Caco-2 (cell line): Measurements from ENCODE around the gene CAVIN1. TPM values are rescaled to one million over a fixed set of nuclear protein-coding genes. Genes with fewer than 3 reads are reported as not detected.

Source experiments
- BruUV-seq: library from RNA; stranded (reverse); fragments of 400-500 nt; replicated peaks from 2 replicates; lab custom pipeline; 2021; lab: Mats Ljungman, UMichigan
- CTCF ChIA-PET: fragments of 300-600 bp; sonication (Branson Sonifier 250); formaldehyde crosslinking; loops from one replicate; lab custom pipeline; 2022; ENCODE audit warnings: antibody characterized with exemption; lab: Charles Lee
- POLR2A ChIA-PET: fragments of 300-600 bp; sonication (Branson Sonifier 250); formaldehyde crosslinking; loops from one replicate; lab custom pipeline; 2022; ENCODE audit warnings: antibody characterized with exemption; lab: Charles Lee
- DNase-seq, 2 experiments: peaks; one replicate each; pipeline versions ENCODE4 v3.0.0 to v3.0.0-alpha.2; 2020 to 2022
- H3K27me3 ChIP-seq: replicated peaks from 2 replicates; pipeline ENCODE4 v1.6.0; 2011; ENCODE audit warnings: low read length; ENCODE audit not compliant: control insufficient read depth, insufficient read depth
- H3K36me3 ChIP-seq: 2 replicates; pipeline ENCODE4 v1.5.1; 2011; ENCODE audit warnings: low read length; ENCODE audit not compliant: control insufficient read depth, insufficient read depth
- H3K4me1 ChIP-seq: fragments of 250-450 bp; sonication (Bioruptor Pico); 2 replicates; pipeline ENCODE4 v1.5.1; 2020; ENCODE audit warnings: mild to moderate bottlenecking
- H3K4me3 ChIP-seq: 2 replicates; pipeline ENCODE4 v1.5.1; 2011; ENCODE audit warnings: low read depth, mild to moderate bottlenecking, control low read depth, low read length
- H3K9me3 ChIP-seq: fragments of 250-450 bp; sonication (Bioruptor Pico); 2 replicates; pipeline ENCODE4 v1.5.1; 2020; ENCODE audit warnings: mild to moderate bottlenecking, moderate library complexity
- H3K27ac Mint-ChIP-seq: one replicate; pipeline ENCODE4 v1.8.0; 2022; ENCODE audit warnings: mixed read lengths; ENCODE audit not compliant: unreplicated experiment
- H3K27me3 Mint-ChIP-seq: one replicate; pipeline ENCODE4 v1.8.0; 2022; ENCODE audit warnings: mixed read lengths; ENCODE audit not compliant: insufficient read depth, unreplicated experiment
- H3K36me3 Mint-ChIP-seq: one replicate; pipeline ENCODE4 v1.8.0; 2022; ENCODE audit warnings: mild to moderate bottlenecking, mixed read lengths; ENCODE audit not compliant: insufficient read depth, unreplicated experiment
- H3K4me1 Mint-ChIP-seq: one replicate; pipeline ENCODE4 v1.8.0; 2022; ENCODE audit warnings: low read depth, mixed read lengths; ENCODE audit not compliant: unreplicated experiment
- H3K4me3 Mint-ChIP-seq: one replicate; pipeline ENCODE4 v1.8.0; 2022; ENCODE audit warnings: mild to moderate bottlenecking, moderate library complexity, mixed read lengths; ENCODE audit not compliant: unreplicated experiment
- H3K9me3 Mint-ChIP-seq: one replicate; pipeline ENCODE4 v1.8.0; 2022; ENCODE audit warnings: mixed read lengths; ENCODE audit not compliant: unreplicated experiment
- intact Hi-C: fragments of 100-400 bp; cut with micrococcal nuclease; formaldehyde crosslinking; loops from one replicate; pipeline ENCODE4 v1.10.0; 2022; ENCODE audit not compliant: unreplicated experiment
- total RNA-seq: library from RNA; stranded (reverse); gene quantifications from 2 replicates; pipeline ENCODE4 v1.2.3, GENCODE V29; 2022
- TF ChIP-seq, protein P1 (sequence below), 2 experiments: fragments of 200-600 bp in 1 of 2; IDR thresholded peaks; 1 replicate in 1 of 2; 2 replicates in 1 of 2; pipeline versions ENCODE4 v1.5.1 to v1.8.0; 2011 to 2022; ENCODE audit warnings: antibody characterized with exemption in 1 of 2, control low read depth in 1 of 2, inconsistent platforms in 1 of 2, low read depth in 1 of 2, low read length in 1 of 2, mild to moderate bottlenecking in 1 of 2, moderate library complexity in 1 of 2; ENCODE audit not compliant: insufficient read depth in 1 of 2, severe bottlenecking in 1 of 2, unreplicated experiment in 1 of 2

The CAVIN1 gene
- total RNA-seq, 1 experiment from 2014 or later = 173 TPM

DNA sequence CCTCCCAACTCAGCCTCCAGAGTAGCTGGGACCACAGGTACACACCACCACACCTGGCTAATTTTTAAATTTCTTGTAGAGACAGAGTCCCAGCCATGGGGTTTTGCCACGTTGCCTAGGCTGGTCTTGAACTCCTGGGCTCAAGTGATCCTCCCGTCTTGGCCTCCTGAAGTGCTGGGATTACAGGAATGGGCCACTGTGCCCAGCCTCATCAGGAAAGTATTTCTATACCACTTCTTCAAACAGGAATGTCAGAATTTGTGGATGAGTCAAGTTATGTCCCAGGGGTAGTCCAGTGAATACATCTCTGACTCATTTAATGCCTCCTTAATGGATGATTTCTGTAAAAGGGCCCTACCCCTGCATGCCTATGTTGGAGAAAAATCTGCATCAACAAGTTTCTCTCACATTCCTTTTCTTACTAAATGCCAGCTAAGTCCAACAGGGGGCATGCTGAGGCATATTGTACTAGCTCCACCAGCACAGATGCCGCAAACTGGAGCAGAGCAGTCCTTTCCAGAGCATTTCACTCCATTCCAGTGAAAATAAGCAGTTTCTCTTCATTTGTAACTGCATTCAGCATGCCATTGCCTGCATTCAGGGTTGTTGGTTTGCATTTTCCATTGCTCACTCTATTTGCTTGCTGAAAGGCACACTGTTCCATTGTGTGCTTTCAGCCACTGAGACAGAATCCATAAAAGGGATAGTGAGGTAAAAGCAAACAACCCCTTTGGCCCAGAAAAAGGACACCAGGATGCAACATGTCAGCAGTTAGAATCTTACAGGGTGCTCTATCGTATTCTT, 5.3 kb upstream of the CAVIN1 start:
- intact Hi-C loops = loop anchor here (1.0 kb wide), 1 partner anchor 89 kb away; no protein-coding TSS in a partner anchor
- Histone ChIP-seq H3K27me3 (no peaks in the 10 kb centered on the region), H3K4me1 (peaks cover 38% of the 10 kb centered on the region), H3K9me3 (no peaks in the 10 kb centered on the region), H3K36me3 (no peaks in the 10 kb centered on the region), H3K4me3 (no peak overlapping the region)
- Mint-ChIP-seq H3K9me3 (no peaks in the 10 kb centered on the region), H3K4me3 (no peak overlapping the region), H3K36me3 (peaks cover 4% of the 10 kb centered on the region), H3K27ac (peak overlapping the region; percentile 72), H3K27me3 (no peaks in the 10 kb centered on the region), H3K4me1 (peaks cover 34% of the 10 kb centered on the region)
- peak; percentile 75 to 82 for DNase-seq
- BruUV-seq = no TSS peak
- TF ChIP-seq, protein P1, sequence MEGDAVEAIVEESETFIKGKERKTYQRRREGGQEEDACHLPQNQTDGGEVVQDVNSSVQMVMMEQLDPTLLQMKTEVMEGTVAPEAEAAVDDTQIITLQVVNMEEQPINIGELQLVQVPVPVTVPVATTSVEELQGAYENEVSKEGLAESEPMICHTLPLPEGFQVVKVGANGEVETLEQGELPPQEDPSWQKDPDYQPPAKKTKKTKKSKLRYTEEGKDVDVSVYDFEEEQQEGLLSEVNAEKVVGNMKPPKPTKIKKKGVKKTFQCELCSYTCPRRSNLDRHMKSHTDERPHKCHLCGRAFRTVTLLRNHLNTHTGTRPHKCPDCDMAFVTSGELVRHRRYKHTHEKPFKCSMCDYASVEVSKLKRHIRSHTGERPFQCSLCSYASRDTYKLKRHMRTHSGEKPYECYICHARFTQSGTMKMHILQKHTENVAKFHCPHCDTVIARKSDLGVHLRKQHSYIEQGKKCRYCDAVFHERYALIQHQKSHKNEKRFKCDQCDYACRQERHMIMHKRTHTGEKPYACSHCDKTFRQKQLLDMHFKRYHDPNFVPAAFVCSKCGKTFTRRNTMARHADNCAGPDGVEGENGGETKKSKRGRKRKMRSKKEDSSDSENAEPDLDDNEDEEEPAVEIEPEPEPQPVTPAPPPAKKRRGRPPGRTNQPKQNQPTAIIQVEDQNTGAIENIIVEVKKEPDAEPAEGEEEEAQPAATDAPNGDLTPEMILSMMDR (IDR thresholded peaks at IDR 0.05; ENCODE audit: insufficient read depth in 1 of 2, low read depth in 1 of 2, low read length in 1 of 2, severe bottlenecking in 1 of 2, unreplicated experiment in 1 of 2) = peak; percentile 78
- POLR2A ChIA-PET = no interaction called here
- CTCF ChIA-PET = interaction anchor here (0.7 to 1.6 kb wide), 13 partner anchors 11 to 234 kb away, joined by 3 to 16 read pairs (median 5); partner anchors contain the start of genes GHDC and STAT3

DNA sequence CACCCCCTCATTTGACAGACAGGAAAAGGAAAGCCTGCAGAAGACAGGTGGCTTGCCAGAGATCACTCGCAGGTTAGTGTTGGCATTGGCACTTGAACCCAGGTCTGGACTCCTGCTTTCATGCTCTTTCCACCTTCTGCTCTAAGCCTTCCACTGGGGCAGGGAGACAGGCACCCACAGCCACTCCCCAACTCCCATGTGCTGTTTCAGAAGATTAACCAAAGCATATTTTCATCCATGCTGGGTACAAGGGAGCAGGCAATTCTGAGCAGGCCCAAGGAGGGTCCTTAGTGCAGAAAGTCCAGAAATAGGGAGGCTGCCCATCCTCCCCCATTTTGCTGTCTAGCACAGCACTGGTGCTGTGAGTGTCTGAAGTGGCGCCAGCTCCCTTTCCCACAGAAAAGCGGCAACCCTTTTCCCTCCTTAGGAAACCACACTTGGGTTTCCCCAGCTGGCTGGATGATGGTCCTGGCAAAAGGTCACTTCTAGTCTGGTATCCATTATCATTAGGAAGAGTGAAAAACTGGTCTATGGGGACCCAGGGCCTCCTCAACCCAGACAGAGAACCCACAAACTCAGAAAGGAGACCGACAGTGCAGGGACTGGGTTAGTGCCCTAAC, 2.0 kb upstream of the CAVIN1 start:
- DNase-seq = no peak
- Mint-ChIP-seq H3K27ac (peak overlapping the region; percentile 79), H3K9me3 (no peaks in the 10 kb centered on the region), H3K36me3 (peaks cover 22% of the 10 kb centered on the region), H3K4me1 (peaks cover 28% of the 10 kb centered on the region), H3K27me3 (no peaks in the 10 kb centered on the region), H3K4me3 (peak overlapping the region; percentile 60)
- peaks cover 27% of the 10 kb centered on the region for H3K4me1 ChIP-seq
- H3K36me3 ChIP-seq = no peaks in the 10 kb centered on the region
- intact Hi-C loops = no loop called here
- ChIA-PET POLR2A (interaction anchor here (0.6 to 0.7 kb wide), 2 partner anchors 12 to 82 kb away, joined by 4 to 5 read pairs; no protein-coding TSS in a partner anchor), CTCF (interaction anchor here (1.4 kb wide), 1 partner anchor 102 kb away, joined by 5 read pairs; no protein-coding TSS in a partner anchor)
- TF ChIP-seq, protein P1 (IDR thresholded peaks at IDR 0.05; ENCODE audit: insufficient read depth in 1 of 2, low read depth in 1 of 2, low read length in 1 of 2, severe bottlenecking in 1 of 2, unreplicated experiment in 1 of 2) = no peak
- BruUV-seq = no TSS peak
- no peaks in the 10 kb centered on the region for H3K27me3 ChIP-seq
- no peak overlapping the region for H3K4me3 ChIP-seq
- no peaks in the 10 kb centered on the region for H3K9me3 ChIP-seq

DNA sequence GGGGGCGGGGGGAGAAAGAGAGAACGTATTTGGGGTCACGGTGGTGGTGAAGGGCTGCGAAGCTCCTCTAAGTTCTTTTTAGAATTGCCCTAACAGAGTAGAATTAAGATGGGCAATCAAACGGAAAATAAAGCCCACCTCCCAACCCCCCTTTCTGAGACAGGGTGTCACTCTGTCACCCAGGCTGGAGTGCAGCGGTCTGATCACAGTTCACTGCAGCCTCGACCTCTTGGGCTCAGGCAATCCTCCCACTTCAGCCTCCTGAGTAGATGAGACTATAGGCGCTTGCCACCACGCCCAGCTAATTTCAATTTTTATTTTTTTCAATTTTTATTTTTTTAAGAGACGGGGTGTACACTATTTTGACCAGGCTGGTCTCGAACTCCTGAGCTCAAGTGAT, 710 bp upstream of the CAVIN1 start:
- TF ChIP-seq, protein P1 (IDR thresholded peaks at IDR 0.05; ENCODE audit: insufficient read depth in 1 of 2, low read depth in 1 of 2, low read length in 1 of 2, severe bottlenecking in 1 of 2, unreplicated experiment in 1 of 2) = no peak
- intact Hi-C loops = loop anchor here (1.0 to 2.0 kb wide), 2 partner anchors 35 kb away; partner anchors contain the start of genes ATP6V0A1 and STAT3
- H3K4me1 ChIP-seq = peaks cover 25% of the 10 kb centered on the region
- H3K4me1 Mint-ChIP-seq = peaks cover 27% of the 10 kb centered on the region
- no peak for DNase-seq
- H3K27me3 ChIP-seq = no peaks in the 10 kb centered on the region
- no peaks in the 10 kb centered on the region for H3K36me3 ChIP-seq
- H3K9me3 Mint-ChIP-seq = no peaks in the 10 kb centered on the region
- BruUV-seq = TSS peak; percentile 95
- peaks cover 22% of the 10 kb centered on the region for H3K36me3 Mint-ChIP-seq
- ChIA-PET CTCF (interaction anchor here (0.6 to 1.9 kb wide), 10 partner anchors 9 to 155 kb away, joined by 3 to 22 read pairs (median 6); partner anchors contain the start of gene STAT3), POLR2A (interaction anchor here (0.7 to 2.1 kb wide), 17 partner anchors 8 to 944 kb away, joined by 3 to 53 read pairs (median 5); partner anchors contain the start of genes NAGLU, ODAD4, STAT3 and TUBG1)
- peak overlapping the region; percentile 97 for H3K4me3 ChIP-seq
- peak overlapping the region; percentile 74 for H3K27ac Mint-ChIP-seq
- H3K9me3 ChIP-seq = no peaks in the 10 kb centered on the region
- no peaks in the 10 kb centered on the region for H3K27me3 Mint-ChIP-seq
- peak overlapping the region; percentile 85 for H3K4me3 Mint-ChIP-seq
